Right cardiac atrium (tissue), 5 donors: ENCODE data around the gene RAP1A. TPM values are rescaled to one million over a fixed set of nuclear protein-coding genes. Genes with fewer than 3 reads are reported as not detected.
A peak's percentile ranks its signal among the peaks of the same experiment; 100 is the strongest.

Source experiments
- ATAC-seq, 2 donors: fragments of 200-7000 bp; cut with Tn5 transposase; one replicate each; pipeline versions ENCODE4 v1.8.0 to v1.9.1; 2020; ENCODE audit warnings: moderate library complexity in 2 of 2, mild to moderate bottlenecking in 1 of 2
- DNase-seq, 3 donors: peaks; one replicate each; pipeline ENCODE4 v3.0.0-alpha.2; 2020
- H3K27ac ChIP-seq: one replicate; pipeline ENCODE4 v1.5.1; 2013; ENCODE audit warnings: mild to moderate bottlenecking, low read length, control low read depth, moderate library complexity
- H3K27me3 ChIP-seq: one replicate; pipeline ENCODE4 v1.6.1; 2013; ENCODE audit not compliant: control insufficient read depth, insufficient read depth
- H3K4me1 ChIP-seq: one replicate; pipeline ENCODE4 v1.6.1; 2013; ENCODE audit warnings: low read length; ENCODE audit not compliant: control insufficient read depth, insufficient read depth
- H3K4me3 ChIP-seq: one replicate; pipeline ENCODE4 v1.5.1; 2013; ENCODE audit warnings: low read length, control low read depth
- H3K9me3 ChIP-seq: one replicate; pipeline ENCODE4 v1.6.1; 2013; ENCODE audit warnings: low read length; ENCODE audit not compliant: control insufficient read depth
- WGBS: extraction: QIAGEN DNeasy Blood & Tissue Kit; methylation state at CpG from one replicate; pipeline ENCODE4 v1.1.7; 2013; 5-methylcytosine and 5-hydroxymethylcytosine counted together
- intact Hi-C, 4 donors: fragments of 100-400 bp; cut with DNase I; formaldehyde crosslinking; loops; one replicate each; pipeline versions ENCODE4 v1.11.0 to v1.14.0; 2022 to 2023
- polyA plus RNA-seq: library from polyadenylated mRNA; stranded (reverse); fragments of 200-250 nt; gene quantifications from one replicate; pipeline ENCODE4 v1.2.3, GENCODE V29; 2013
- total RNA-seq, 4 donors: library from RNA; stranded (reverse); fragmentation: NEBNext Ultra II Directional; extraction: Animal tissue kit (Norgen Biotek cat#: 25700); gene quantifications; one replicate each; pipeline ENCODE4 v1.2.1, GENCODE V29; 2021
- donor health status: healthy with polysubstance abuse.
- donor health status: DM: no; HTN: yes; CAD: no.
- donor health status: DM: no; HTN: no; CAD: no.
- donor health status: DM: no; HTN: yes; CAD: no; lungs with severe emphysema.
- donor health status: DM: yes; HTN: yes; CAD: no.

RAP1A gene
- total and polyA plus RNA-seq, 5 donors, result 104 to 128 (median 110) TPM

DNA sequence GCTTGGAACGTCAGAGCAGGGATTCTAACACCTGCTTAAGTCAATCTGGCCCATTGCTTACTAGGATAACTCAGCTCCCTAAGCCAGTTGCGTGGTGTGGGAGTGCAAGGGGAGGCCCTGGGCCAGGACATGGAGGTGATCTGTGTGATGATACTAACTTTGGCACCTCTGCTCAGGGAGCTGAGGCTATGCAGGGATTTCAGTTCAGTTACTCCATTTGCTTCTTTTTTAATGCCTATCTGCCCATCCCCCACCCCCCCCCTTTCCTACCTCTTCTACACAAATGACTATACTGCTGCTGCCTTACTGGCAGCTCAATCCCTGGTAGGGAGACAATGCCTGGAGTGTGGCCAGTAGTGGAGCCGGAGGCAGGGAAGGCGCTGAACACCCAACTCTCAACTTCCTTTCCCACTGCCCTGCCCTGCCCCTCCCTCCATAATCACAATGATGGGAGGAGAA is 100.1 kb downstream of the RAP1A start:
- Histone ChIP-seq H3K4me3 (no peak overlapping the region), H3K27me3 (no peaks in the 10 kb centered on the region), H3K27ac (peak overlapping the region; percentile 86), H3K9me3 (no peaks in the 10 kb centered on the region), H3K4me1 (peaks cover 30% of the 10 kb centered on the region)
- ATAC-seq, result peak; percentile 45 to 88
- 34% methylated on average over 4 of the region's 4 CpGs for WGBS
- intact Hi-C loops, result loop anchor here in 3 of 4 donors (5.0 to 10.0 kb wide), 2 partner anchors 33 to 45 kb away; no protein-coding TSS in a partner anchor
- peak; percentile 76 to 82 (median 78) for DNase-seq

DNA sequence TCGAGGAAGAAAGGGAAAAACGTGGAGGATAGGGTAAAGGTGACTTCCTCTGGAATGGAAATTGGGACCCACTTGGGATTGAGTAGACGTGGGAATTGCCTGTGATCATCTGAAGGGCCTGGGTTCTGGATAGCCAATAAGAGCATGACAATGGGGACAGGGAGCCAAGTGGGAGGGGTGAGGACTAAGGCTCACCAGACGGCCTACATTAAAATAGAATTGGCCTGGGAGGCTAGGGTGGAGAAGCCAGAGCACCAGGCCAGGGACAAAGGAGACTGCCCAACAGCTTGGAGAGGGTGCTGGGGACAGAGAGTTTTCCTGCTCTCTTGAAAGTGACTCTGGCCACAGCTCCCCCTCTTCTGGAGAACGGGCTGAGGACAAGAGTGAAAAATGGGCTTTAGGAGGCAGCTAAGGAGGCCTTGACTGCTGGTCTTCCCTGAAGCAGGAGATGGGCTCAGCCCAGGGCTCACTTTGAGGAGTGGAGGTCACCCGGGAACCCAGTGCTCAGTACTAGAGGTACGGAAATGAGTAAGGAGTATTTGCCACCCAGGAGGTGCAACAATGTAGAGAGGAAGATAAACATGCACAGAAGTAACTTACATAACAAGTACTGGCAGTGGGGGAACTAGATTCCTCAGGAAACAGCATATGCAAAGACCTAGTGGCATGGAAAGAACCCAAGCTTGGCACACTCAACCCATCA is 100.8 kb downstream of the RAP1A start:
- peak overlapping the region; percentile 86 for H3K27ac ChIP-seq
- H3K9me3 ChIP-seq, result no peaks in the 10 kb centered on the region
- DNase-seq (peak in 2 of 3 donors; percentile 63 to 76), ATAC-seq (peak; percentile 70 to 83)
- H3K27me3 ChIP-seq, result no peaks in the 10 kb centered on the region
- peaks cover 30% of the 10 kb centered on the region for H3K4me1 ChIP-seq
- 43% methylated on average over 7 of the region's 7 CpGs for WGBS
- no peak overlapping the region for H3K4me3 ChIP-seq
- intact Hi-C loops, result no loop called here

DNA sequence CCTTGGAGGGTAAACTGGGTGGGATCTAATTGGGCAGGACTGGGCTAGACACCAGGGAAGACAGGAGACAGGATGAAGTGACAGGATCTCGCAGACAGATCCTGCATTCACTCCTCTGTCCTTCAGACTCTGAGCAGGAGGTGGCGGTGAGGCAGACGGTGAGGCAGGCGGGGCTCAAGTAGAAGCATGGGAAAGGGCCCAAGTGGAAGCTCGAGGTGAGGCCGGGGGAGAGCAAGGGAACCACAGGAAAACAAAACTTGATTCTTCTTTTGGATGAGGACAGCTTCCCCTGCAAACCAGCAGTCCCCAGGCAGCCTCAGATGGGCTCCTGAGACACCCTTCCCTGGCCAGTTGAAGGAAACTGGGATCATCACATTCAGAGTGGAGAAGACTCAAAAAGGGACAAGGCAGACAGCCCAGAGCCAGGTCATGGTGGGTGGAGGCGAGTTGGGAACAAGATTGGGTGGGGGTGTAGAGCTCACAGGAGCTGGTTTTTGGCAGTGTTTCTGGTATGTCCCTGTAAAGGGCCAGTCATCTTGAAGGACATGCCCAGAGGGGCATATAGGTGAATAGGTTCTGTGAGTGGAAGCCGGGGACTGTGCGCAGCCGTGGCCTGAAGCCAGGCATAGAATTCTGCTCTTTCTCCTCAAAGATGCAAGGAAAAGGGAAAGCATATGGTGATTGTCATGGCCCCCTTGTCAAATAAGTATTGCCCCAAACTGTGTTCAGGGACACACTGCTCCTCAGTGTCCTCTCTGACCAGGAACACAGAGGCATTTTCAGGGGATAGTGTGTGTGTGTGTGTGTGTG is 101.6 kb downstream of the RAP1A start:
- Histone ChIP-seq H3K4me3 (no peak overlapping the region), H3K27me3 (no peaks in the 10 kb centered on the region), H3K9me3 (no peaks in the 10 kb centered on the region), H3K4me1 (peaks cover 30% of the 10 kb centered on the region), H3K27ac (peak overlapping the region; percentile 86)
- intact Hi-C loops, result no loop called here
- DNase-seq, result peak in 1 of 3 donors; percentile 48
- peak in 1 of 2 donors; percentile 2 for ATAC-seq
- 53% methylated on average over 10 of the region's 10 CpGs for WGBS

DNA sequence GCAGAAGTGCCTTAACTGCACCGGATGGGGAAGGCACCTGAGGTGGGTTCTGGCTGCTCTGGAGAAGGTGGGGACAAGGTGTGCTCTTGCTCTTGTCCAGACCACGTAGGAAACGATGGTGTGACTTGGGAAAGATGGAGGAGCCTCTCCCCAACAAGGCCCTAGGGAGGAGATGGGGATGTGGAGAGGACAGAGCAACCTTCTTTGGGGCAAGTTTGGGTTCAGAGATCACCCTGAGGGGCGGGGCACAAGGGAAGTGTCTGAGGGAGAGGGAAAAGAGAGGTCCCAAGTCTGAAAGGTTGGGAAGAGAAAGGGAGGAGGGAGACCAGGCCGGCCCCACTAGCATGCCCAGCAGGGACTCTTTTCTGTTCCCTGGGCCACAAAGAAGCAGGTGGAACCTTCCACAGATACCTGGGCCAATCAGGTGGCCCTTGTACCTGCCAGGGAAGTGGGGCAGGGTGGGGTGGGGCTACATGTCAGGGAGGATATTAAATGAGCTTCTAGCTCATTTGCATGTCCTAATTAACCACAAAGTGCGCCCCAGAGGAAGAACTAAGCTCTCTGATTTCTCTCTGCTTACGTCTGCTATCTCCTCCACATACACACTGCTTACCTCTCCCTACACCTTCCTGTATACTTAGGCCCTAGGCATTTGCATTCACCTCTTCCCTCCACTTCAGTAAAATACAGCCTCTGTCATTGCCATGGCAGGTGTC is 103.7 kb downstream of the RAP1A start:
- WGBS, result 90% methylated on average over 7 of the region's 7 CpGs
- no peaks in the 10 kb centered on the region for H3K9me3 ChIP-seq
- no peaks in the 10 kb centered on the region for H3K27me3 ChIP-seq
- DNase-seq (no peak), ATAC-seq (no peak)
- H3K4me3 ChIP-seq, result no peak overlapping the region
- H3K4me1 ChIP-seq, result peaks cover 30% of the 10 kb centered on the region
- intact Hi-C loops, result no loop called here
- peak overlapping the region; percentile 8 for H3K27ac ChIP-seq

DNA sequence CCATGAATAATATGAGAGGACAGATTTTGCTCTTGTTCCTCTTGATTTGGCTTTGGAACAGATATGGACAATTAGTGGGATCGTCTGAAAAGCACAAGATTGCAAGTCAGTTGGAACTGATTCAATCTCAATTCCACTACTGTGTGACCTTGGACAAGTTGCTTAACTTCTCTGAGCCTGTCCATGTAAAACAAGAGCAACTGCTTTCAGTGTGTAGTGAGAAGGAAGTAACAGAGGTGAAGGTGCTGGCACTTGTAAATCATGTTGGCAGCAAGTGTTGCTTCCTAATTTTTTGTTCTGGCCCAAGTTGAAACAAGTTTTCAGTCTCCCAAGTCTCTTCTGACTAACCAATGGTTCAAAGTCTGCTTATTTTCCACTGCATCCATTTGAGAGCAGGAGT is 104.3 kb downstream of the RAP1A start:
- intact Hi-C loops, result no loop called here
- H3K27ac ChIP-seq, result peak overlapping the region; percentile 8
- WGBS, result 49% methylated on average over 1 of the region's 1 CpG

DNA sequence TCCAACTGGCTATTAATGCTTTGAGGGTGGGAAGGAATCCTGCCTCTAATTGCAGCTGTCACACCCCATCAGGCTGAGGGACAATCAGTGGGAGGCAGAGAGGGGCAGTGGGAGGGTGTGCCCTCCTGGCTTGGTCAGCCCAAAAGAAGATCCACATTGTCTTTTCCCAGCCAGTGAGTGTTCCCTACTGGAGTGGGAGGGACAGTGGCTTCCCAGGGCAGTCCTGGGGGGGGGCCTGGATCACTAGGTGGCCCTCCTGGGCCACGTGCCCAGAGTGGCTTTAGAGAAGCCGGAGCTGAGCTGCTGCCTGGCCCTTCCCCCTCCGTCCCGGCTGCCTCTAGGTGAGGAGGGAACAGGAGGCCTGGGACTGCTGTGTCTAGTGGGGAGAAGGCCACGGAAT is 105.6 kb downstream of the RAP1A start:
- peak; percentile 36 to 69 for ATAC-seq
- H3K27ac ChIP-seq, result peak overlapping the region; percentile 42
- DNase-seq, result peak; percentile 46 to 88 (median 84)
- 39% methylated on average over 5 of the region's 5 CpGs for WGBS
- H3K4me1 ChIP-seq, result peaks cover 38% of the 10 kb centered on the region
- H3K9me3 ChIP-seq, result no peaks in the 10 kb centered on the region
- no peaks in the 10 kb centered on the region for H3K27me3 ChIP-seq
- H3K4me3 ChIP-seq, result no peak overlapping the region
- intact Hi-C loops, result no loop called here

More for the DNA sequence above, 104.3 kb downstream of the RAP1A start:
- DNase-seq (no peak), ATAC-seq (no peak)
- Histone ChIP-seq H3K4me1 (peaks cover 30% of the 10 kb centered on the region), H3K27me3 (no peaks in the 10 kb centered on the region), H3K4me3 (no peak overlapping the region), H3K9me3 (no peaks in the 10 kb centered on the region)

DNA sequence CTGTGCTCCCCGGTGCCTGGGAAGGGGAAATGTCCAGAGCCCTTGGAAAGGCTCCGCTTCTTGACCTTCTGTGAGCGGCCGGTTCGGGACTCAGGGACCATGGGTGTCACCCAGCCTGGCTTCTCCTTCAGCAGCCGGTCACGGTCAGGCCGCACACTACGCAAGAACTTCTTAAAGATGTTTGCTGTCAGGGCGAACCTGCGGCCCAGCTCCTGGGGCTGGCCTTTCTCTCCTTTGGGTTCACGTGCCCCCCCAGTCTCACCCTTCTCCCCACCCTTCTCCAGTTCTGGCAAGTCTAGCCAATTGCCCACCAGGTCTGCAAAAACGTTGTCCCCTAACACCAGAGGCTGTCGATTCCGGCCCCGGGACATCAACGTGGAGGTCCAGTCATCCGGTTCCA is 107.5 kb downstream of the RAP1A start:
- Histone ChIP-seq H3K27me3 (no peaks in the 10 kb centered on the region), H3K9me3 (no peaks in the 10 kb centered on the region), H3K27ac (no peak overlapping the region), H3K4me3 (no peak overlapping the region), H3K4me1 (peaks cover 29% of the 10 kb centered on the region)
- intact Hi-C loops, result no loop called here
- WGBS, result 85% methylated on average over 18 of the region's 18 CpGs
- no peak for DNase-seq
- ATAC-seq, result no peak

DNA sequence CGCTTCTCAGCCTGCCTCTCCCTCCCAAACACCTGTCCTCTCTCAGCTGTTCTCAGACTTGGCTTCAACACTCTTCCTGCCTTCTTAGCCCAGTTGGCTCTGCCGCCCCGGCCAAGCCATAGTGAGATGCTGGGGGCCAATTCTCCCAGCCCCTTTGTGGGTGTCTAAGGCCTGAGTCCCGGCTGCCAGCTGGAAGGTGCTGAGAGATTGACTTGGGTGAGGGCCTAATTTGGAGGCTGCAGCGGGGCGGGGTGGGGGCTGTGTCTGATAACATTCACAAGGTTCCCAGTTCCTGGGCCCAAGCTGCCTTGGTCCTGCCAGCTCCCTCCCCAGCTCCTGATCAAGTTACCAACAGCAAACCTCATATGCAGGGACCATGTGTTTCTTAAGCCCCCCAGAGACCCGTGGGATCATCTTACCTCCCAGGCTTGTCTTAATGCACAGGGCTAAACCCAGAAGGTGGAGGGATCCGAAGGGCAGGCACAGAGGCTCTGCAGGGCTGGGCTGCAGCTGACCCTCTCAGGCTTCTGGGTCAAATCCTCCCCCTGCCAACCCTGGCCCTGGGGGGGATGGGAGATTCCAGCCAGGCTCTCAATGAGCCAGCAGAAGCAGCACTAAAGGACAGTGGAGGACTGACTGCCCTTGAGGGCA is 109.8 kb downstream of the RAP1A start:
- H3K9me3 ChIP-seq, result no peaks in the 10 kb centered on the region
- peak overlapping the region; percentile 90 for H3K27ac ChIP-seq
- intact Hi-C loops, result no loop called here
- 33% methylated on average over 8 of the region's 8 CpGs for WGBS
- peak; percentile 42 to 74 for ATAC-seq
- H3K4me1 ChIP-seq, result peaks cover 39% of the 10 kb centered on the region
- DNase-seq, result peak; percentile 69 to 91 (median 87)
- no peak overlapping the region for H3K4me3 ChIP-seq
- H3K27me3 ChIP-seq, result no peaks in the 10 kb centered on the region

DNA sequence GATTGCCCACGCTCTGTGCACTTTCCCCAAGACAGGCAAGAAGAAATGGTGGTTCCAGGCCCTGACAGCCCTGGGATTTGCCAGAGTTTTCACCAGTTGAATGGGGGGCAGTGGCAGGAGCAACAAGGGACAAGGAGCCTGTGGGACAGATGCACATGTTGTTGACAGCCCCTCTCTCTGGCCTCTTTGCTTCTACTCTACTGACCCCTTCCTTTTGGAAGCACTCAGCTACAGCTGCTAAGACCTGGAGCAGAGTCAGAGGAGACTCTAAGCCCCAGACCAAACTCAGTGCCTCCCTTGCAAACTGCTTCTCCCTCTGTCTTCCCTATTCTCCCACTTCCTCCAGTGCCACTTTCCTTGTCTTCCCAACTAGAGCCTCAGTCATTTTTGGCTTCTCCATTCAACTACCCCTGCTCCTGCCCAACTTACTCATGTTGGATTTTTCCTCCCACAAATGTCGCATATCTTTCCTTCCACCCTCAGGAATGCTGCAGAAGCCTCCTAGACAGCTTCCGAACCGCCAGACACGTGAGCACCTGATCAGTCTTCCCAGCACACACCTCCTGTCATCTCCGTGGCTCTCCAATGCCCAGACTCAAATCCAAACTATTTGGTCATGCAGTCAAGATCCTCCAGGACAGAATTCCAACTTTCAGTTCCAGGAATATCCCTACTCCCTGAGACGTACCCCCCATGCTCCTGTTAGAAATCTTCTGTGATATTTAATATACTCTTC is 110.5 kb downstream of the RAP1A start:
- DNase-seq, result no peak
- Histone ChIP-seq H3K27ac (peak overlapping the region; percentile 90), H3K4me1 (peaks cover 43% of the 10 kb centered on the region), H3K4me3 (no peak overlapping the region), H3K9me3 (no peaks in the 10 kb centered on the region), H3K27me3 (no peaks in the 10 kb centered on the region)
- intact Hi-C loops, result no loop called here
- ATAC-seq, result no peak
- 57% methylated on average over 7 of the region's 7 CpGs for WGBS

DNA sequence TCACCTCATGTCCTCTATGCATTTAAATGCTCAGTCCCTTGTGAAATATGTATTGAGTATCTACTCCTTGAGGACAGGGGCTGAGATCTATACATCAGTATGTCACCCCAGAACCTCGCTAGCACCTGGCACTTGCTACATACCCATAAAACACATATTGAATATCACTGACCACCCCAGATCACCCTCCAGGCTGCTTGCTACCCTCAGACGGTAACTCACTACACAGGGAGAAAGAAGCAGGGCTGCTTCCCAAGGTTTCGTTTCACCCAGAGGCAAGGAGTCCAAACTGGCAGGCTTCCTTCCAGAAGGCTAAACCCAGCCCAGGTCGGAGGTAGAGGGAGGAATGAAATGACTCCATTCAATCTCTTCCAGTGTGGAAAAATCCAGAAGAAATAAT is 111.1 kb downstream of the RAP1A start:
- H3K27ac ChIP-seq, result peak overlapping the region; percentile 62
- H3K4me3 ChIP-seq, result no peak overlapping the region
- ATAC-seq (no peak), DNase-seq (no peak)
- no peaks in the 10 kb centered on the region for H3K27me3 ChIP-seq
- 54% methylated on average over 4 of the region's 4 CpGs for WGBS
- no peaks in the 10 kb centered on the region for H3K9me3 ChIP-seq
- H3K4me1 ChIP-seq, result peaks cover 43% of the 10 kb centered on the region
- intact Hi-C loops, result no loop called here
